GM18951 (cell line): Measurements from ENCODE around the gene ILDR2.

ENCODE experiments used
- POLR2A ChIP-seq: IDR thresholded peaks from 4 replicates; pipeline ENCODE4 v1.6.1; 2011; ENCODE audit warnings: mild to moderate bottlenecking; ENCODE audit not compliant: insufficient read length, insufficient read depth; ENCODE audit errors: extremely low read depth
- in situ Hi-C: fragments of 300-500 bp; cut with MboI; formaldehyde crosslinking; loops from one replicate; pipeline ENCODE4 v1.12.0; 2022; ENCODE audit warnings: low sequenced_read_pairs, mixed read lengths, inconsistent platforms; ENCODE audit not compliant: unreplicated experiment

ILDR2 gene

GRCh38 chr1:166956057-166956850 is 19.1 kb downstream of the ILDR2 start:
- in situ Hi-C loops: no loop called here

GRCh38 chr1:166953491-166953890 is 21.8 kb downstream of the ILDR2 start:
- no peak for TF ChIP-seq POLR2A
- in situ Hi-C loops: no loop called here

More at GRCh38 chr1:166956057-166956850, 19.1 kb downstream of the ILDR2 start:
- no peak for TF ChIP-seq POLR2A

- in situ Hi-C loops: no loop called here
- TF ChIP-seq POLR2A: no peak
These were observed 23.2 kb downstream of the ILDR2 start for GRCh38 chr1:166952002-166952746.

GRCh38 chr1:166951050-166951449 is 24.3 kb downstream of the ILDR2 start:
- no peak for TF ChIP-seq POLR2A
- in situ Hi-C loops: no loop called here

- in situ Hi-C loops: no loop called here
- no peak for TF ChIP-seq POLR2A
These were observed 25.2 kb downstream of the ILDR2 start for GRCh38 chr1:166950156-166950555.

- in situ Hi-C loops: no loop called here
- TF ChIP-seq POLR2A: no peak
These were observed 26.4 kb downstream of the ILDR2 start for GRCh38 chr1:166948856-166949350.

- no peak for TF ChIP-seq POLR2A
- in situ Hi-C loops: no loop called here
These were observed 27.8 kb downstream of the ILDR2 start for GRCh38 chr1:166947398-166948043.

- TF ChIP-seq POLR2A: no peak
- in situ Hi-C loops: no loop called here
These were observed 31.0 kb downstream of the ILDR2 start for GRCh38 chr1:166944186-166944967.

- TF ChIP-seq POLR2A: no peak
- in situ Hi-C loops: no loop called here
These were observed 35.5 kb downstream of the ILDR2 start for GRCh38 chr1:166939741-166940375.

- no peak for TF ChIP-seq POLR2A
- in situ Hi-C loops: no loop called here
These were observed 37.4 kb downstream of the ILDR2 start for GRCh38 chr1:166937962-166938361.

- no peak for TF ChIP-seq POLR2A
- in situ Hi-C loops: no loop called here
These were observed 38.0 kb downstream of the ILDR2 start for GRCh38 chr1:166937329-166937728.

GRCh38 chr1:166933633-166934032 is 41.7 kb downstream of the ILDR2 start:
- TF ChIP-seq POLR2A: no peak
- in situ Hi-C loops: no loop called here
